GM12801 (cell line): Measurements from ENCODE around the gene ZNF384.

Source experiments
- CTCF ChIP-seq: IDR thresholded peaks from one replicate; pipeline ENCODE4 v1.5.1; 2011; ENCODE audit warnings: control low read depth; ENCODE audit not compliant: insufficient read length; ENCODE audit errors: extremely low read depth

ZNF384 gene

DNA sequence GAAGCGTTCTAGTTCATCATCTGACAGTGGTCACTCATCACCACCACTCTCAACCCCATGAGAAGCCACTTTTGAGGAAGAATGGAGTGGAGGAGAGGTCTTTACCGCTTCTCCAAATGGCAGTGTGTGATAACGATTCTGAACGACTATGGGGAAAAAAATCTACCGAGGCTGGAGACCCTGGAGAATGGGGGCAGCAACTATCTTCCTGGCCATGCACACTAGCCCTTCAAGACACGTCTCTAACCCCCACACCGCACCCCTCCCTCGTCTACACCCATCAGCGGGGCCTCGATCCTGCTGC is 26.6 kb downstream of the ZNF384 start:
- TF ChIP-seq CTCF = no peak

- no peak for TF ChIP-seq CTCF
These were observed 35.2 kb downstream of the ZNF384 start for GRCh38 chr12:6653987-6654386.

DNA sequence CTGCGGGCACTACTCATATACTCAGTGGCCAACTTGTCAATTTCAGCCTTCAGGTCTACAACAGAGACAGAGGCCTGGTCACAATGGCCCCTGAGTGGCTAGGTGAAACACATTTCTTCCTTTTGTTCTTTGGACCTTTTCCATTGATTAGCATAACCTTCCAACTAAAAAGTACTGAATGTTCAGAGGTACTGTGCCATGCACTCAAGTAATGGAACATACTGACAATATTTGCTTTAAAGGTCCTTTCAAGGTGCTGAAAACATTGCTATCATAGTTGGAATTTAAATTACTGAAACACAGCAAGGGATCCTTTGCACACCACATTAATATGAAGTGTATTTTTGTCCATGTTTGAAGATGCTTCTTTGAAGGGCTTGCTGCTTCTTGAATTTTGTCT is 35.8 kb downstream of the ZNF384 start:
- no peak for TF ChIP-seq CTCF

GRCh38 chr12:6652391-6652790 is 36.8 kb downstream of the ZNF384 start:
- no peak for TF ChIP-seq CTCF

- no peak for TF ChIP-seq CTCF
These were observed 38.3 kb downstream of the ZNF384 start for GRCh38 chr12:6650832-6651231.

DNA sequence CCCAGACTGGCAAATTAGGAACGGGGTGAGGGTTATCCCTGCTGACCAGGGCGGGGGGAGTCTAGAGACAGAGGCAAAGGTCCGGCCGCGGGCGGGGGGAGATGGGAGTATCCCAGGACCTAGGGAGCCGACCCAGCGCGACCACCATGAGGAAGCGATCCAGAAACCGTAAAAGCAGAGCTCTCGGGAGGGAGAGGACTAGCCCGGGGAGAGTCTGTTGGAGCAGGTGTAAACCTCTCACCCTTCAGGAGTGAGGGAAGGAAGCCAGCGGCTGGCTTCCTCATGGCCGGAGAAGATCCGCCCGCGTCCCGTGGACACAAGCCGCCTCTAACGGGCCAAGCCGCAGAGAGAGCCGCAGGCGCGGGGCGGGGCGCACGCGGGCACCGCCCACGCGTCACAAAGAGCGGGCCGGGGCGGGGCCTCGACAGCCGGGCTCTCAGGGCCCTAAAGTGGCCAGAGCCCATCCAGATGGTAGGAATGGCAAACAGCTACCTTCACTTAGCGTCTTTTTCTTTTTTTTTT is 42.0 kb downstream of the ZNF384 start, which contains the start of gene ACRBP:
Gene ACRBP, minus strand, starts transcription at position 350 of the 522 bp plus-strand sequence. Its CDS starts 66 bp downstream, at position 284.
- no peak for TF ChIP-seq CTCF

GRCh38 chr12:6646276-6647082 is 42.7 kb downstream of the ZNF384 start:
- no peak for TF ChIP-seq CTCF
